GM12878 (cell line): Measurements from ENCODE around the gene EFHC1.

Experiments used
- E2F4 ChIP-seq: IDR thresholded peaks from 2 replicates; pipeline ENCODE4 v1.6.1; 2012; ENCODE audit warnings: low read depth, low read length, improper control_type of control experiment
- EED ChIP-seq: sonication (generic); IDR thresholded peaks from 2 replicates; pipeline ENCODE4 v1.6.1; 2016; ENCODE audit warnings: antibody characterized with exemption, low read depth
- JUNB ChIP-seq: IDR thresholded peaks from 2 replicates; pipeline ENCODE4 v1.6.1; 2016; ENCODE audit warnings: antibody characterized with exemption, mild to moderate bottlenecking
- POLR2A ChIP-seq: IDR thresholded peaks from 2 replicates; pipeline ENCODE4 v1.6.1; 2011; ENCODE audit warnings: low read depth, mild to moderate bottlenecking, low read length
- RBBP5 ChIP-seq: fragments of 200-600 bp; sonication (generic); conservative IDR thresholded peaks from 2 replicates; pipeline ENCODE4 v1.6.1; 2016
- RELA ChIP-seq: fragments of 450-650 bp; IDR thresholded peaks from 2 replicates; pipeline ENCODE4 v1.8.0; 2014; ENCODE audit warnings: borderline replicate concordance; ENCODE audit not compliant: partially characterized antibody
- SIN3A ChIP-seq: IDR thresholded peaks from 2 replicates; pipeline ENCODE4 v1.6.1; 2012; ENCODE audit warnings: low read depth, low read length, improper control_type of control experiment
- SMC3 ChIP-seq: IDR thresholded peaks from 2 replicates; pipeline ENCODE4 v1.6.1; 2011; ENCODE audit warnings: low read length, improper control_type of control experiment, borderline replicate concordance
- USF2 ChIP-seq: IDR thresholded peaks from 2 replicates; pipeline ENCODE4 v1.6.1; 2011; ENCODE audit warnings: low read depth, low read length, improper control_type of control experiment, borderline replicate concordance
- ZNF274 ChIP-seq: IDR thresholded peaks from one replicate; pipeline ENCODE4 v1.8.0; 2011; ENCODE audit not compliant: insufficient read length, insufficient read depth

GRCh38 chr6:52438926-52439325 is 18.8 kb downstream of the EFHC1 start:
- no peak for TF ChIP-seq E2F4
- TF ChIP-seq EED, result no peak
- TF ChIP-seq RELA, result no peak
- no peak for TF ChIP-seq POLR2A
- no peak for TF ChIP-seq SIN3A
- no peak for TF ChIP-seq USF2
- no peak for TF ChIP-seq ZNF274
- TF ChIP-seq SMC3, result no peak
- no peak for TF ChIP-seq RBBP5
- TF ChIP-seq JUNB, result no peak
